ENCODE results near the gene SNX5. TPM values are rescaled to one million over a fixed set of nuclear protein-coding genes. Genes with fewer than 3 reads are reported as not detected.

The SNX5 gene
- total and polyA plus RNA-seq, 2 of the 8 experiments (the other 6 are each of a cell fraction or from before 2014, with no cell fraction given), result 155 to 194 TPM

GRCh38 chr20:18012901-18013300 lies 44.3 kb upstream of the SNX5 start (continued):
- TF ChIP-seq GABPA (IDR thresholded peaks at IDR 0.05; ENCODE audit: borderline replicate concordance, insufficient read depth, low read length) (no peak), SIRT6 (IDR thresholded peaks at IDR 0.05; ENCODE audit: low read length) (no peak), TEAD4 (IDR thresholded peaks at IDR 0.05; ENCODE audit: low read depth, low read length) (no peak), RAD21 (IDR thresholded peaks at IDR 0.05 in 1 of 2, conservative IDR thresholded peaks at IDR 0.05 in 1 of 2; ENCODE audit: low read depth in 2 of 2, low read length in 2 of 2) (no peak), KDM1A (IDR thresholded peaks at IDR 0.05; ENCODE audit: borderline replicate concordance, low read length) (no peak), POLR2A (IDR thresholded peaks at IDR 0.05; ENCODE audit: control extremely low read depth in 1 of 2, low read depth in 2 of 2, low read length in 2 of 2) (no peak), TCF12 (IDR thresholded peaks at IDR 0.05; ENCODE audit: low read depth, low read length) (no peak), SIX5 (IDR thresholded peaks at IDR 0.05; ENCODE audit: low read depth, low read length) (no peak)
